WTC11 (cell line): Measurements from ENCODE around the gene POLK. TPM values are rescaled to one million over a fixed set of nuclear protein-coding genes. Genes with fewer than 3 reads are reported as not detected.

Source experiments
- ATAC-seq: fragments of 200-7000 bp; cut with Tn5 transposase; 2 replicates; pipeline ENCODE4 v1.10.0; 2021; ENCODE audit warnings: mild to moderate bottlenecking, moderate library complexity
- CTCF ChIA-PET: fragments of 300-600 bp; sonication (Branson Sonifier 250); formaldehyde crosslinking; loops from one replicate; lab custom pipeline; 2021; ENCODE audit warnings: antibody characterized with exemption; lab: Charles Lee
- POLR2A ChIA-PET: fragments of 350-600 bp; sonication (Branson Sonifier 250); formaldehyde crosslinking; loops from one replicate; lab custom pipeline; 2021; ENCODE audit warnings: antibody characterized with exemption; lab: Charles Lee
- DNase-seq: peaks from one replicate; pipeline ENCODE4 v3.0.0; 2021; ENCODE audit warnings: low spot score
- H3K27ac Mint-ChIP-seq: 2 replicates; pipeline ENCODE4 v1.8.0; 2021; ENCODE audit warnings: mixed read lengths
- H3K27me3 Mint-ChIP-seq: 2 replicates; pipeline ENCODE4 v1.8.0; 2021; ENCODE audit warnings: low read depth, mild to moderate bottlenecking, moderate library complexity, mixed read lengths
- H3K36me3 Mint-ChIP-seq: 2 replicates; pipeline ENCODE4 v1.8.0; 2021; ENCODE audit warnings: mixed read lengths
- H3K4me1 Mint-ChIP-seq: 2 replicates; pipeline ENCODE4 v1.8.0; 2022; ENCODE audit warnings: mixed read lengths
- H3K4me3 Mint-ChIP-seq: 2 replicates; pipeline ENCODE4 v1.8.0; 2021; ENCODE audit warnings: mild to moderate bottlenecking, moderate library complexity, mixed read lengths
- H3K9me3 Mint-ChIP-seq: 2 replicates; pipeline ENCODE4 v1.8.0; 2021; ENCODE audit warnings: mixed read lengths
- ATF2 ChIP-seq: sonication (generic); formaldehyde crosslinking; IDR thresholded peaks from 2 replicates; pipeline ENCODE4 v1.8.1; 2022; ENCODE audit warnings: low read depth, missing genetic modification reagents, borderline replicate concordance
- CREM ChIP-seq: sonication (generic); formaldehyde crosslinking; IDR thresholded peaks from 2 replicates; pipeline ENCODE4 v1.8.1; 2022; ENCODE audit warnings: mild to moderate bottlenecking, missing genetic modification reagents, moderate library complexity
- CTCF ChIP-seq: fragments of 200-600 bp; IDR thresholded peaks from 2 replicates; pipeline ENCODE4 v1.8.0; 2022; ENCODE audit warnings: antibody characterized with exemption
- E2F4 ChIP-seq: sonication (generic); formaldehyde crosslinking; IDR thresholded peaks from 2 replicates; pipeline ENCODE4 v1.8.1; 2022; ENCODE audit warnings: low read depth, mild to moderate bottlenecking, moderate library complexity, missing genetic modification reagents, borderline replicate concordance
- ERG ChIP-seq: fragments of 250-450 bp; sonication (Bioruptor Pico); IDR thresholded peaks from 2 replicates; pipeline ENCODE4 v1.8.0; 2021; ENCODE audit warnings: mild to moderate bottlenecking
- ETV6 ChIP-seq: sonication (generic); formaldehyde crosslinking; IDR thresholded peaks from 2 replicates; pipeline ENCODE4 v1.8.1; 2022; ENCODE audit warnings: mild to moderate bottlenecking, missing genetic modification reagents
- GABPB1 ChIP-seq: sonication (generic); formaldehyde crosslinking; IDR thresholded peaks from 2 replicates; pipeline ENCODE4 v1.8.1; 2023; ENCODE audit warnings: mild to moderate bottlenecking, missing genetic modification reagents
- GRHL2 ChIP-seq: fragments of 250-450 bp; sonication (Bioruptor Pico); IDR thresholded peaks from 2 replicates; pipeline ENCODE4 v1.8.0; 2022; ENCODE audit warnings: mild to moderate bottlenecking, moderate library complexity; ENCODE audit not compliant: insufficient replicate concordance, severe bottlenecking
- HMGA2 ChIP-seq: fragments of 250-450 bp; sonication (Bioruptor Pico); IDR thresholded peaks from 2 replicates; pipeline ENCODE4 v1.4.0; 2021; ENCODE audit warnings: mild to moderate bottlenecking, moderate library complexity
- IRF1 ChIP-seq: sonication (generic); formaldehyde crosslinking; IDR thresholded peaks from 2 replicates; pipeline ENCODE4 v1.8.0; 2023; ENCODE audit warnings: missing genetic modification reagents
- KAT7 ChIP-seq: sonication (generic); formaldehyde crosslinking; IDR thresholded peaks from 2 replicates; pipeline ENCODE4 v1.8.1; 2023; ENCODE audit warnings: missing genetic modification reagents, mild to moderate bottlenecking, borderline replicate concordance
- MYBL2 ChIP-seq: sonication (generic); formaldehyde crosslinking; IDR thresholded peaks from 2 replicates; pipeline ENCODE4 v1.8.1; 2023; ENCODE audit warnings: mild to moderate bottlenecking, moderate library complexity, missing genetic modification reagents
- NR2C2 ChIP-seq: sonication (generic); formaldehyde crosslinking; IDR thresholded peaks from 2 replicates; pipeline ENCODE4 v1.8.0; 2022; ENCODE audit warnings: mild to moderate bottlenecking, missing genetic modification reagents
- RELA ChIP-seq: sonication (generic); formaldehyde crosslinking; IDR thresholded peaks from 2 replicates; pipeline ENCODE4 v1.8.1; 2022; ENCODE audit warnings: missing genetic modification reagents, mild to moderate bottlenecking, borderline replicate concordance
- TEAD1 ChIP-seq: sonication (generic); formaldehyde crosslinking; IDR thresholded peaks from 2 replicates; pipeline ENCODE4 v1.8.0; 2022; ENCODE audit warnings: mild to moderate bottlenecking, missing genetic modification reagents
- TEAD4 ChIP-seq: sonication (generic); formaldehyde crosslinking; IDR thresholded peaks from 2 replicates; pipeline ENCODE4 v1.8.0; 2022; ENCODE audit warnings: mild to moderate bottlenecking, missing genetic modification reagents
- TP53 ChIP-seq: sonication (generic); formaldehyde crosslinking; IDR thresholded peaks from 2 replicates; pipeline ENCODE4 v1.8.1; 2023; ENCODE audit warnings: mild to moderate bottlenecking, missing genetic modification reagents
- USF1 ChIP-seq: sonication (generic); formaldehyde crosslinking; IDR thresholded peaks from 2 replicates; pipeline ENCODE4 v1.8.0; 2022; ENCODE audit warnings: mild to moderate bottlenecking, missing genetic modification reagents
- USF2 ChIP-seq: sonication (generic); formaldehyde crosslinking; IDR thresholded peaks from 2 replicates; pipeline ENCODE4 v1.8.1; 2023; ENCODE audit warnings: mild to moderate bottlenecking, missing genetic modification reagents, moderate library complexity
- ZBTB21 ChIP-seq: sonication (generic); formaldehyde crosslinking; IDR thresholded peaks from 2 replicates; pipeline ENCODE4 v1.8.1; 2023; ENCODE audit warnings: mild to moderate bottlenecking, missing genetic modification reagents, borderline replicate concordance
- ZNF232 ChIP-seq: sonication (generic); formaldehyde crosslinking; IDR thresholded peaks from 2 replicates; pipeline ENCODE4 v1.8.0; 2022; ENCODE audit warnings: mild to moderate bottlenecking, missing genetic modification reagents
- ZNF317 ChIP-seq: sonication (generic); formaldehyde crosslinking; IDR thresholded peaks from 2 replicates; pipeline ENCODE4 v1.8.1; 2023; ENCODE audit warnings: low read depth, mild to moderate bottlenecking, moderate library complexity, missing genetic modification reagents, borderline replicate concordance
- ZNF423 ChIP-seq: fragments of 250-450 bp; sonication (Bioruptor Pico); IDR thresholded peaks from 2 replicates; pipeline ENCODE4 v2.1.2; 2022; ENCODE audit warnings: mild to moderate bottlenecking, moderate library complexity
- total RNA-seq: library from RNA; stranded (reverse); gene quantifications from 3 replicates; pipeline ENCODE4 v1.2.3, GENCODE V29; 2021

The POLK gene
- total RNA-seq, 1 experiment from 2014 or later: 7.1 TPM

- Mint-ChIP-seq H3K27me3 (no peaks in the 10 kb centered on the region), H3K9me3 (peaks cover 9% of the 10 kb centered on the region), H3K4me1 (peaks cover 59% of the 10 kb centered on the region), H3K36me3 (peaks cover 12% of the 10 kb centered on the region)
- no peak for DNase-seq
- CTCF ChIA-PET: no interaction called here
- TF ChIP-seq USF1 (CRISPR knock-in tag): no peak
- no peak for TF ChIP-seq E2F4 (CRISPR knock-in tag)
- TF ChIP-seq USF2 (CRISPR knock-in tag): no peak
- no peak for TF ChIP-seq RELA (CRISPR knock-in tag)
- TF ChIP-seq IRF1: no peak
- no peak for TF ChIP-seq TP53 (CRISPR knock-in tag)
- TF ChIP-seq ZNF423 (CRISPR knock-in tag): no peak
- no peak for TF ChIP-seq ZBTB21 (CRISPR knock-in tag)
- no peak for TF ChIP-seq CTCF
- TF ChIP-seq CREM (CRISPR knock-in tag): no peak
- TF ChIP-seq, all 79 proteins: peak for 0
- no peak for ATAC-seq
- no peak overlapping the region for H3K4me3 Mint-ChIP-seq
- POLR2A ChIA-PET: no interaction called here
- H3K27ac Mint-ChIP-seq: peak overlapping the region; percentile 73
These were observed 48.0 kb upstream of the POLK start for GRCh38 chr5:75463726-75464125.

- Mint-ChIP-seq H3K27ac (peak overlapping the region; percentile 39), H3K4me3 (peak overlapping the region; percentile 8; the same call in 1 of the 2 replicates), H3K36me3 (peaks cover 12% of the 10 kb centered on the region), H3K9me3 (peaks cover 20% of the 10 kb centered on the region), H3K4me1 (peaks cover 58% of the 10 kb centered on the region), H3K27me3 (no peaks in the 10 kb centered on the region)
- CTCF ChIA-PET: no interaction called here
- TF ChIP-seq TEAD1 (CRISPR knock-in tag) (no peak), ERG (CRISPR knock-in tag) (no peak)
- DNase-seq: no peak
- ATAC-seq: 0 out of 2 replicates have a peak, but pooled peaks have one; percentile 13
- POLR2A ChIA-PET: no interaction called here
These were observed 46.2 kb upstream of the POLK start for GRCh38 chr5:75465480-75465879.

GRCh38 chr5:75466006-75466716, 45.5 kb upstream of the POLK start:
- Mint-ChIP-seq H3K4me3 (no peak overlapping the region), H3K4me1 (peaks cover 52% of the 10 kb centered on the region), H3K36me3 (peaks cover 12% of the 10 kb centered on the region), H3K27me3 (no peaks in the 10 kb centered on the region), H3K9me3 (peaks cover 24% of the 10 kb centered on the region), H3K27ac (peak overlapping the region; percentile 50)
- peak; percentile 62 for ATAC-seq
- ChIA-PET CTCF (no interaction called here), POLR2A (no interaction called here)
- no peak for DNase-seq
- TF ChIP-seq GABPB1 (CRISPR knock-in tag) (no peak), TEAD4 (CRISPR knock-in tag) (no peak), HMGA2 (no peak), NR2C2 (no peak), KAT7 (CRISPR knock-in tag) (no peak), GRHL2 (CRISPR knock-in tag) (no peak), ZNF317 (CRISPR knock-in tag) (no peak), MYBL2 (CRISPR knock-in tag) (no peak), ETV6 (CRISPR knock-in tag) (no peak), ZNF232 (CRISPR knock-in tag) (no peak), ATF2 (no peak)
